HepG2 (cell line): ENCODE results near the gene NDOR1. TPM values are rescaled to one million over a fixed set of nuclear protein-coding genes. Genes with fewer than 3 reads are reported as not detected.
A peak's percentile ranks its signal among the peaks of the same experiment; 100 is the strongest.

Experiments
- AGO1 ChIP-seq: fragments of 200-400 bp; formaldehyde crosslinking; IDR thresholded peaks from 2 replicates; pipeline ENCODE4 v1.6.1; 2017; ENCODE audit warnings: mild to moderate bottlenecking, low read depth, low read length, moderate library complexity; ENCODE audit not compliant: poor library complexity, severe bottlenecking
- ARID5B ChIP-seq: IDR thresholded peaks from 2 replicates; pipeline ENCODE4 v1.4.0; 2020; ENCODE audit warnings: mild to moderate bottlenecking, missing genetic modification reagents
- BCLAF1 ChIP-seq: fragments of 450-650 bp; IDR thresholded peaks from 2 replicates; pipeline ENCODE4 v1.6.1; 2017; ENCODE audit warnings: mild to moderate bottlenecking
- CCDC6 ChIP-seq: sonication (generic); formaldehyde crosslinking; IDR thresholded peaks from 2 replicates; pipeline ENCODE4 v1.8.1; 2022; ENCODE audit warnings: mild to moderate bottlenecking, missing genetic modification reagents, moderate library complexity
- CEBPB ChIP-seq: IDR thresholded peaks from 2 replicates; pipeline ENCODE4 v1.6.1; 2011; ENCODE audit warnings: low read depth, low read length, improper control_type of control experiment, borderline replicate concordance
- DR1 ChIP-seq: sonication (generic); formaldehyde crosslinking; IDR thresholded peaks from 2 replicates; pipeline ENCODE4 v1.8.0; 2021; ENCODE audit warnings: mild to moderate bottlenecking, missing genetic modification reagents, inconsistent platforms
- FIP1L1 ChIP-seq: fragments of 200-400 bp; formaldehyde crosslinking; IDR thresholded peaks from 2 replicates; pipeline ENCODE4 v1.6.1; 2018; ENCODE audit warnings: low read depth, mild to moderate bottlenecking, low read length, moderate library complexity, borderline replicate concordance; ENCODE audit not compliant: insufficient read depth
- GATAD1 ChIP-seq: IDR thresholded peaks from 2 replicates; pipeline ENCODE4 v1.6.1; 2016; ENCODE audit warnings: missing genetic modification reagents, missing compliant biosample characterization
- GFI1 ChIP-seq: sonication (generic); formaldehyde crosslinking; IDR thresholded peaks from 2 replicates; pipeline ENCODE4 v1.5.0; 2020; ENCODE audit warnings: missing genetic modification reagents, mild to moderate bottlenecking, borderline replicate concordance
- KDM3A ChIP-seq: IDR thresholded peaks from 2 replicates; pipeline ENCODE4 v1.6.1; 2018; ENCODE audit warnings: low read depth, missing compliant biosample characterization
- MEIS1 ChIP-seq: sonication (generic); formaldehyde crosslinking; IDR thresholded peaks from 2 replicates; pipeline ENCODE4 v1.9.0; 2021; ENCODE audit warnings: mild to moderate bottlenecking, missing genetic modification reagents, moderate library complexity, borderline replicate concordance
- MTA1 ChIP-seq: sonication (generic); formaldehyde crosslinking; IDR thresholded peaks from 2 replicates; pipeline ENCODE4 v1.4.0; 2020; ENCODE audit warnings: missing genetic modification reagents, mild to moderate bottlenecking, borderline replicate concordance
- MXI1 ChIP-seq: IDR thresholded peaks from 3 replicates; pipeline ENCODE4 v1.6.1; 2012; ENCODE audit warnings: low read depth, low read length, inconsistent platforms, borderline replicate concordance
- PAWR ChIP-seq: sonication (generic); formaldehyde crosslinking; IDR thresholded peaks from 2 replicates; pipeline ENCODE4 v1.4.0; 2020; ENCODE audit warnings: missing genetic modification reagents, mild to moderate bottlenecking, borderline replicate concordance
- SP140L ChIP-seq: sonication (generic); formaldehyde crosslinking; IDR thresholded peaks from 2 replicates; pipeline ENCODE4 v1.4.0; 2020; ENCODE audit warnings: missing genetic modification reagents, borderline replicate concordance
- ZBTB1 ChIP-seq: sonication (generic); formaldehyde crosslinking; IDR thresholded peaks from 2 replicates; pipeline ENCODE4 v1.4.0; 2020; ENCODE audit warnings: missing genetic modification reagents, borderline replicate concordance
- ZBTB42 ChIP-seq: sonication (generic); formaldehyde crosslinking; IDR thresholded peaks from 2 replicates; pipeline ENCODE4 v1.5.0; 2020; ENCODE audit warnings: mild to moderate bottlenecking, missing genetic modification reagents
- ZNF704 ChIP-seq: sonication (generic); formaldehyde crosslinking; IDR thresholded peaks from 2 replicates; pipeline ENCODE4 v1.8.1; 2023; ENCODE audit warnings: mild to moderate bottlenecking, inconsistent platforms, moderate library complexity, missing genetic modification reagents, borderline replicate concordance
- ZNF740 ChIP-seq: sonication (generic); formaldehyde crosslinking; IDR thresholded peaks from 2 replicates; pipeline ENCODE4 v1.4.0; 2020; ENCODE audit warnings: missing genetic modification reagents
- ZNF792 ChIP-seq: IDR thresholded peaks from 2 replicates; pipeline ENCODE4 v1.6.1; 2016
- polyA plus RNA-seq, 8 experiments: library from polyadenylated mRNA; depleted of rRNA in 3 of 8; stranded (reverse) in 7 of 8; unstranded in 1 of 8; fragments of >200 nt; fragmentation: Illumina TruSeq in 4 of 8; extraction: Trizol in 4 of 8; gene quantifications; 2 replicates each; pipeline versions ENCODE4 v1.2.1 to v1.2.3, GENCODE V29; 2011 to 2016; ENCODE audit warnings: low read depth in 4 of 8, missing spikeins in 1 of 8, mixed read lengths in 1 of 8; ENCODE audit not compliant: insufficient read depth in 1 of 8
- total RNA-seq, 5 experiments: library from RNA; depleted of rRNA; stranded (reverse); fragments of >200 nt; fragmentation: Illumina TruSeq; extraction: Trizol; gene quantifications; 2 replicates each; pipeline ENCODE4 v1.2.3, GENCODE V29; 2016; ENCODE audit warnings: low read depth in 1 of 5

Gene NDOR1
- total and polyA plus RNA-seq, 2 of the 13 experiments (the other 11 are each of a cell fraction or from before 2014, with no cell fraction given), result 3.6 to 8.7 TPM

GRCh38 chr9:137205126-137206069, at the start of gene NDOR1, which contains the start of gene TMEM203 (continued):
- TF ChIP-seq MXI1, result peak; percentile 90; the same call in 1 of the 3 replicates
- peak; percentile 49; the same call in 1 of the 2 replicates for TF ChIP-seq ARID5B (CRISPR knock-in tag)
- peak; percentile 100 for TF ChIP-seq GATAD1 (CRISPR knock-in tag)
- TF ChIP-seq GFI1 (CRISPR knock-in tag), result no peak; the same call in 1 of the 2 replicates
- no peak for TF ChIP-seq MTA1 (CRISPR knock-in tag)
- no peak for TF ChIP-seq CEBPB
- TF ChIP-seq ZNF740 (CRISPR knock-in tag), result no peak; the same call in 1 of the 2 replicates
- peak; percentile 47; the same call in 1 of the 2 replicates for TF ChIP-seq CCDC6
- TF ChIP-seq ZNF704, result peak; percentile 48; the same call in 1 of the 2 replicates
- TF ChIP-seq ZBTB1 (CRISPR knock-in tag), result no peak
- no peak for TF ChIP-seq PAWR (CRISPR knock-in tag)
- peak; percentile 77 for TF ChIP-seq DR1 (CRISPR knock-in tag)
- TF ChIP-seq ZNF792, result no peak
- no peak for TF ChIP-seq FIP1L1
- TF ChIP-seq ZBTB42 (CRISPR knock-in tag), result no peak
- TF ChIP-seq MEIS1, result peak; percentile 62; the same call in 1 of the 2 replicates
- TF ChIP-seq AGO1, result no peak
- peak; percentile 64; the same call in 1 of the 2 replicates for TF ChIP-seq KDM3A (CRISPR knock-in tag)
- TF ChIP-seq SP140L, result no peak
- TF ChIP-seq BCLAF1, result no peak
